Fibroblast of skin of left biceps (primary cell): Measurements from ENCODE around the gene KRTAP4-1.
"Not testable (repeated sequence)": the region's sequence is repeated elsewhere in the genome, so short reads cannot be mapped to it uniquely, and the experiment has no call there.

Source experiments
- DNase-seq, 2 experiments: peaks; one replicate each; pipeline ENCODE4 v3.0.0-alpha.2; 2013; ENCODE audit warnings: low read depth in 2 of 2

KRTAP4-1 gene

GRCh38 chr17:41171886-41172285, 12.8 kb downstream of the KRTAP4-1 start:
- DNase-seq, result peak in 1 of 2 experiments; percentile 22

- DNase-seq, result no peak
These were observed 16.6 kb downstream of the KRTAP4-1 start, which contains the start of gene KRTAP4-3 for GRCh38 chr17:41168121-41168520. TSS of gene KRTAP4-3 (minus strand) at chr17:41168221. CDS start at chr17:41168172, 49 bp downstream.

- DNase-seq, result no peak
These were observed 17.1 kb downstream of the KRTAP4-1 start for GRCh38 chr17:41167561-41167960.

GRCh38 chr17:41163828-41164227, 20.9 kb downstream of the KRTAP4-1 start:
- DNase-seq, result no peak

GRCh38 chr17:41160648-41161047, 24.1 kb downstream of the KRTAP4-1 start, which contains the start of gene KRTAP4-4:
TSS of gene KRTAP4-4 (minus strand) at chr17:41160748. CDS start at chr17:41160691, 57 bp downstream.
- DNase-seq, result no peak

- DNase-seq, result not testable (repeated sequence)
These were observed 24.5 kb downstream of the KRTAP4-1 start for GRCh38 chr17:41160190-41160589.

GRCh38 chr17:41153856-41154255, 30.9 kb downstream of the KRTAP4-1 start:
- no peak for DNase-seq

- no peak for DNase-seq
These were observed 33.2 kb downstream of the KRTAP4-1 start for GRCh38 chr17:41151525-41151924.

- no peak for DNase-seq
These were observed 34.7 kb downstream of the KRTAP4-1 start for GRCh38 chr17:41150026-41150425.

GRCh38 chr17:41149652-41149985, 35.1 kb downstream of the KRTAP4-1 start, which contains the start of gene KRTAP4-5:
TSS of gene KRTAP4-5 (minus strand) at chr17:41149825. CDS start at chr17:41149767, 58 bp downstream.
- no peak for DNase-seq

GRCh38 chr17:41148971-41149651, 35.6 kb downstream of the KRTAP4-1 start:
- DNase-seq, result not testable (repeated sequence)

GRCh38 chr17:41147531-41148204, 37.0 kb downstream of the KRTAP4-1 start:
- no peak for DNase-seq

- no peak for DNase-seq
These were observed 39.5 kb downstream of the KRTAP4-1 start for GRCh38 chr17:41145261-41145660.

- DNase-seq, result no peak
These were observed 39.9 kb downstream of the KRTAP4-1 start for GRCh38 chr17:41144846-41145245.

GRCh38 chr17:41141361-41141760, 43.4 kb downstream of the KRTAP4-1 start:
- no peak for DNase-seq

GRCh38 chr17:41140360-41141131, 44.2 kb downstream of the KRTAP4-1 start, which contains the start of gene KRTAP4-6:
TSS of gene KRTAP4-6 (minus strand) at chr17:41140544. CDS start at chr17:41140487, 57 bp downstream.
- DNase-seq, result peak; percentile 90 to 91

- not testable (repeated sequence) for DNase-seq
These were observed 44.8 kb downstream of the KRTAP4-1 start for GRCh38 chr17:41139865-41140264.
